ENCODE measurements around the gene FUZ. TPM values are rescaled to one million over a fixed set of nuclear protein-coding genes. Genes with fewer than 3 reads are reported as not detected.

Gene FUZ
- total RNA-seq, 1 experiment from 2014 or later: 13.9 TPM

- POLR2A ChIA-PET: interaction anchor here (0.5 kb wide), 1 partner anchor 344 kb away, joined by 3 read pairs; no protein-coding TSS in a partner anchor
- in situ Hi-C loops (cut with HindIII; ENCODE audit: low pct_unique_long_range_greater_than_20kb, low sequenced_read_pairs) (no loop called here), intact Hi-C loops (cut with micrococcal nuclease; ENCODE audit: unreplicated experiment) (no loop called here)
- no TSS peak for BruUV-seq (replicated peaks)
- Histone ChIP-seq H3K9me3 (ENCODE audit: control insufficient read depth, insufficient read depth, low read depth, low read length) (no peaks in the 10 kb centered on the region), H3K27ac (ENCODE audit: low read length) (peak overlapping the region; percentile 98), H3K4me3 (ENCODE audit: low read depth in 2 of 2, low read length in 2 of 2) (peak overlapping the region; percentile 40 to 57), H3K4me1 (ENCODE audit: control insufficient read depth, insufficient read depth, low read length) (peaks cover 14% of the 10 kb centered on the region), H3K27me3 (ENCODE audit: control insufficient read depth, insufficient read depth, low read length) (no peaks in the 10 kb centered on the region), H3K36me3 (ENCODE audit: control insufficient read depth, insufficient read depth, low read length) (peaks cover 6% of the 10 kb centered on the region; the same call in 1 of the 2 replicates)
- no peak for TF ChIP-seq CTCF (IDR thresholded peaks at IDR 0.05)
- peak; percentile 58 for TF ChIP-seq TCF7L2 (IDR thresholded peaks at IDR 0.05; ENCODE audit: low read depth, low read length)
- CTCF ChIA-PET: no interaction called here
- ATAC-seq (peak; percentile 96), DNase-seq (ENCODE audit: low read depth, low spot score) (peak; percentile 96)
These were observed 46.8 kb downstream of the FUZ start for GRCh38 chr19:49766007-49766929.

GRCh38 chr19:49764341-49764740 lies 48.8 kb downstream of the FUZ start:
- POLR2A ChIA-PET: no interaction called here
- CTCF ChIA-PET: no interaction called here
- Histone ChIP-seq H3K36me3 (ENCODE audit: control insufficient read depth, insufficient read depth, low read length) (peaks cover 6% of the 10 kb centered on the region; the same call in 1 of the 2 replicates), H3K27ac (ENCODE audit: low read length) (no peak overlapping the region), H3K4me1 (ENCODE audit: control insufficient read depth, insufficient read depth, low read length) (peaks cover 14% of the 10 kb centered on the region), H3K27me3 (ENCODE audit: control insufficient read depth, insufficient read depth, low read length) (no peaks in the 10 kb centered on the region), H3K9me3 (ENCODE audit: control insufficient read depth, insufficient read depth, low read depth, low read length) (no peaks in the 10 kb centered on the region), H3K4me3 (ENCODE audit: low read depth in 2 of 2, low read length in 2 of 2) (no peak overlapping the region)
- no TSS peak for BruUV-seq (replicated peaks)
- in situ Hi-C loops (cut with HindIII; ENCODE audit: low pct_unique_long_range_greater_than_20kb, low sequenced_read_pairs) (no loop called here), intact Hi-C loops (cut with micrococcal nuclease; ENCODE audit: unreplicated experiment) (no loop called here)
- TF ChIP-seq POLR2AphosphoS5 (IDR thresholded peaks at IDR 0.05; ENCODE audit: low read depth, low read length) (no peak), SIN3A (IDR thresholded peaks at IDR 0.05; ENCODE audit: borderline replicate concordance, insufficient read depth, low read depth, low read length) (no peak), TCF7L2 (IDR thresholded peaks at IDR 0.05; ENCODE audit: low read depth, low read length) (no peak), REST (IDR thresholded peaks at IDR 0.05; ENCODE audit: insufficient read depth in 1 of 2, low read depth in 2 of 2, low read length in 1 of 2) (no peak)
- ATAC-seq: no peak
- DNase-seq (ENCODE audit: low read depth, low spot score): no peak

GRCh38 chr19:49763230-49763629 lies 49.9 kb downstream of the FUZ start, which contains the start of gene TSKS:
TSS of gene TSKS (minus strand) at chr19:49763306. CDS start at chr19:49763247, 59 bp downstream.
- CTCF ChIA-PET: no interaction called here
- Histone ChIP-seq H3K9me3 (ENCODE audit: control insufficient read depth, insufficient read depth, low read depth, low read length) (no peaks in the 10 kb centered on the region), H3K36me3 (ENCODE audit: control insufficient read depth, insufficient read depth, low read length) (peaks cover 6% of the 10 kb centered on the region; the same call in 1 of the 2 replicates), H3K27me3 (ENCODE audit: control insufficient read depth, insufficient read depth, low read length) (no peaks in the 10 kb centered on the region), H3K4me1 (ENCODE audit: control insufficient read depth, insufficient read depth, low read length) (peaks cover 11% of the 10 kb centered on the region), H3K27ac (ENCODE audit: low read length) (no peak within 1 kb of the TSS), H3K4me3 (ENCODE audit: low read depth in 2 of 2, low read length in 2 of 2) (no peak within 1 kb of the TSS)
- no peak for TF ChIP-seq SIN3A (IDR thresholded peaks at IDR 0.05; ENCODE audit: borderline replicate concordance, insufficient read depth, low read depth, low read length)
- no peak for TF ChIP-seq POLR2AphosphoS5 (IDR thresholded peaks at IDR 0.05; ENCODE audit: low read depth, low read length)
- no peak for TF ChIP-seq TCF7L2 (IDR thresholded peaks at IDR 0.05; ENCODE audit: low read depth, low read length)
- TF ChIP-seq CTCF (IDR thresholded peaks at IDR 0.05): no peak
- TF ChIP-seq REST (IDR thresholded peaks at IDR 0.05; ENCODE audit: insufficient read depth in 1 of 2, low read depth in 2 of 2, low read length in 1 of 2): no peak
- in situ Hi-C loops (cut with HindIII; ENCODE audit: low pct_unique_long_range_greater_than_20kb, low sequenced_read_pairs) (no loop called here), intact Hi-C loops (cut with micrococcal nuclease; ENCODE audit: unreplicated experiment) (no loop called here)
- POLR2A ChIA-PET: no interaction called here
- no TSS peak for BruUV-seq (replicated peaks)
- no peak for DNase-seq (ENCODE audit: low read depth, low spot score)
- no peak for ATAC-seq
